Caco-2 (cell line): ENCODE data around the gene PDCD6IP. TPM values are rescaled to one million over a fixed set of nuclear protein-coding genes. Genes with fewer than 3 reads are reported as not detected.

ENCODE experiments used
- BruUV-seq: library from RNA; stranded (reverse); fragments of 400-500 nt; replicated peaks from 2 replicates; lab custom pipeline; 2021; lab: Mats Ljungman, UMichigan
- CTCF ChIA-PET: fragments of 300-600 bp; sonication (Branson Sonifier 250); formaldehyde crosslinking; loops from one replicate; lab custom pipeline; 2022; ENCODE audit warnings: antibody characterized with exemption; lab: Charles Lee
- POLR2A ChIA-PET: fragments of 300-600 bp; sonication (Branson Sonifier 250); formaldehyde crosslinking; loops from one replicate; lab custom pipeline; 2022; ENCODE audit warnings: antibody characterized with exemption; lab: Charles Lee
- DNase-seq, 2 experiments: peaks; one replicate each; pipeline versions ENCODE4 v3.0.0 to v3.0.0-alpha.2; 2020 to 2022
- H3K27me3 ChIP-seq: replicated peaks from 2 replicates; pipeline ENCODE4 v1.6.0; 2011; ENCODE audit warnings: low read length; ENCODE audit not compliant: control insufficient read depth, insufficient read depth
- H3K36me3 ChIP-seq: 2 replicates; pipeline ENCODE4 v1.5.1; 2011; ENCODE audit warnings: low read length; ENCODE audit not compliant: control insufficient read depth, insufficient read depth
- H3K4me1 ChIP-seq: fragments of 250-450 bp; sonication (Bioruptor Pico); 2 replicates; pipeline ENCODE4 v1.5.1; 2020; ENCODE audit warnings: mild to moderate bottlenecking
- H3K4me3 ChIP-seq: 2 replicates; pipeline ENCODE4 v1.5.1; 2011; ENCODE audit warnings: low read depth, mild to moderate bottlenecking, control low read depth, low read length
- H3K9me3 ChIP-seq: fragments of 250-450 bp; sonication (Bioruptor Pico); 2 replicates; pipeline ENCODE4 v1.5.1; 2020; ENCODE audit warnings: mild to moderate bottlenecking, moderate library complexity
- H3K27ac Mint-ChIP-seq: one replicate; pipeline ENCODE4 v1.8.0; 2022; ENCODE audit warnings: mixed read lengths; ENCODE audit not compliant: unreplicated experiment
- H3K27me3 Mint-ChIP-seq: one replicate; pipeline ENCODE4 v1.8.0; 2022; ENCODE audit warnings: mixed read lengths; ENCODE audit not compliant: insufficient read depth, unreplicated experiment
- H3K36me3 Mint-ChIP-seq: one replicate; pipeline ENCODE4 v1.8.0; 2022; ENCODE audit warnings: mild to moderate bottlenecking, mixed read lengths; ENCODE audit not compliant: insufficient read depth, unreplicated experiment
- H3K4me1 Mint-ChIP-seq: one replicate; pipeline ENCODE4 v1.8.0; 2022; ENCODE audit warnings: low read depth, mixed read lengths; ENCODE audit not compliant: unreplicated experiment
- H3K4me3 Mint-ChIP-seq: one replicate; pipeline ENCODE4 v1.8.0; 2022; ENCODE audit warnings: mild to moderate bottlenecking, moderate library complexity, mixed read lengths; ENCODE audit not compliant: unreplicated experiment
- H3K9me3 Mint-ChIP-seq: one replicate; pipeline ENCODE4 v1.8.0; 2022; ENCODE audit warnings: mixed read lengths; ENCODE audit not compliant: unreplicated experiment
- CTCF ChIP-seq, 2 experiments: fragments of 200-600 bp in 1 of 2; IDR thresholded peaks; 1 replicate in 1 of 2; 2 replicates in 1 of 2; pipeline versions ENCODE4 v1.5.1 to v1.8.0; 2011 to 2022; ENCODE audit warnings: antibody characterized with exemption in 1 of 2, control low read depth in 1 of 2, inconsistent platforms in 1 of 2, low read depth in 1 of 2, low read length in 1 of 2, mild to moderate bottlenecking in 1 of 2, moderate library complexity in 1 of 2; ENCODE audit not compliant: insufficient read depth in 1 of 2, severe bottlenecking in 1 of 2, unreplicated experiment in 1 of 2
- intact Hi-C: fragments of 100-400 bp; cut with micrococcal nuclease; formaldehyde crosslinking; loops from one replicate; pipeline ENCODE4 v1.10.0; 2022; ENCODE audit not compliant: unreplicated experiment
- total RNA-seq: library from RNA; stranded (reverse); gene quantifications from 2 replicates; pipeline ENCODE4 v1.2.3, GENCODE V29; 2022

PDCD6IP gene
- total RNA-seq, 1 experiment from 2014 or later, result 185 TPM

DNA sequence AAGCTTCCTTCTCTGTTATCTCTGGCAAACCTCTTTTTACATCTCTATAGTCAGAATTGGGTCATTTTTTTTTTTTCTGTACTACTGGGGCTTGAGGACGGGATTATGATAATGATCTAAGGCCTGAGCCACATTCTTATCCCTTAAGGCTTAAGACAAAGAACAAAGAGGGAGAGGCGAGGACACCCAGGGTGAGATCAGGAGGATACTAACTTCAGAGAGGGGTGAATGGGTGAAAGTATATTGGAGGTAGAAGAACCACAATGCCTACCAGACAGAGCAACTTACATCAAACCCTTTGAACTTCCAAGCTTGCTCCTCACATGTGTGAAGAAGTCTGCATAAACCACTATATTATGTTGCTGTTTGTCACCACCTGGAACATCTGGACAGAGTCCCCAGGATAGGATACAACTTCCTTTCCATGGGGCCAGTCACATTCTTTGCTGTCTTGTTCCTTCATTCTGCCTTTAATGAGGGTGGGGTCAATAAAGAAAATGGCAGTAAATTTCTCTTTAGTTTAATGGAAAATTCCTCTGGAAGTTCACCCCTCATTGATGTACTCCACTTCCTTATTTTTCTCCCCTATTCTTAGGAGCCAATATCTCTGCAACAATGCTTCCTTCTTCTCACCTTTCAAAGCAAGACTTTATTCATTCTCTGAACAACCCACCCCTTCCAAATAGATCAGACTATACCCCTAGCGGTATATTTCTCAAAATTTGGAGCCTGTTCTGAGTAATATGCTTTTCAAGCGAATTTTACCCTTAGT is 9.1 kb upstream of the PDCD6IP start:
- CTCF ChIA-PET, result interaction anchor here (0.6 kb wide), 1 partner anchor 361 kb away, joined by 7 read pairs; no protein-coding TSS in a partner anchor
- Mint-ChIP-seq H3K9me3 (no peaks in the 10 kb centered on the region), H3K4me3 (no peak overlapping the region), H3K4me1 (peaks cover 11% of the 10 kb centered on the region), H3K27ac (no peak overlapping the region), H3K27me3 (no peaks in the 10 kb centered on the region), H3K36me3 (no peaks in the 10 kb centered on the region)
- BruUV-seq, result no TSS peak
- Histone ChIP-seq H3K27me3 (no peaks in the 10 kb centered on the region), H3K9me3 (no peaks in the 10 kb centered on the region), H3K36me3 (no peaks in the 10 kb centered on the region), H3K4me3 (no peak overlapping the region), H3K4me1 (no peaks in the 10 kb centered on the region)
- intact Hi-C loops, result loop anchor here (5.0 to 10.0 kb wide), 4 partner anchors 245 to 842 kb away; partner anchors contain the start of gene UBP1
- DNase-seq, result no peak
- POLR2A ChIA-PET, result interaction anchor here (1.1 kb wide), 1 partner anchor 9 kb away, joined by 4 read pairs; the partner anchor contains the start of gene PDCD6IP
- TF ChIP-seq CTCF (IDR thresholded peaks at IDR 0.05; ENCODE audit: insufficient read depth in 1 of 2, low read depth in 1 of 2, low read length in 1 of 2, severe bottlenecking in 1 of 2, unreplicated experiment in 1 of 2), result no peak

DNA sequence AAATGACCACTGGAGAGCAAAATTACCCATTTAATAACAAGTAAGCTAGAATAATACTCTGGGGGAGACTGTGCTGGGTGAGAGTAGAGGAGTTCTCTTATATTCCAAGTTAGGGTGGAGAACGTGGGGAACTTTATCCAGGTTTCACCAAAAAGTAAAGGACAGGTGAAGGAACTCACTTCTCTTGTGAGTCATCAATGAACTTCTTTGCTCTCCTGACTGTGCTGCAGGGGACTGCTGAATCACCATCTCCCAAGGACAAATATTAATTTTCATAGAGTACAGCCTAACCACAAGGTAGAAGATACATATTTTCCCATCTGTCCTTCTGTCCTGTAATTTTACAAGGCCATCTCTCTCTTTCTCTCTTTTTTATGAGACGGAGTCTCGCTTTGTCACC is 8.3 kb upstream of the PDCD6IP start:
- no peaks in the 10 kb centered on the region for H3K9me3 ChIP-seq
- no peak overlapping the region for H3K27ac Mint-ChIP-seq
- no peaks in the 10 kb centered on the region for H3K27me3 Mint-ChIP-seq
- no peak overlapping the region for H3K4me3 Mint-ChIP-seq
- no peaks in the 10 kb centered on the region for H3K36me3 Mint-ChIP-seq
- ChIA-PET CTCF (no interaction called here), POLR2A (interaction anchor here (1.1 kb wide), 1 partner anchor 8 kb away, joined by 4 read pairs; the partner anchor contains the start of gene PDCD6IP)
- H3K27me3 ChIP-seq, result no peaks in the 10 kb centered on the region
- H3K4me1 ChIP-seq, result no peaks in the 10 kb centered on the region
- BruUV-seq, result no TSS peak
- intact Hi-C loops, result no loop called here
- H3K36me3 ChIP-seq, result no peaks in the 10 kb centered on the region
- no peak overlapping the region for H3K4me3 ChIP-seq
- H3K9me3 Mint-ChIP-seq, result no peaks in the 10 kb centered on the region
- no peak for DNase-seq
- peaks cover 11% of the 10 kb centered on the region for H3K4me1 Mint-ChIP-seq
- no peak for TF ChIP-seq CTCF (IDR thresholded peaks at IDR 0.05; ENCODE audit: insufficient read depth in 1 of 2, low read depth in 1 of 2, low read length in 1 of 2, severe bottlenecking in 1 of 2, unreplicated experiment in 1 of 2)

GRCh38 chr3:33791477-33792166 is 6.8 kb upstream of the PDCD6IP start:
- no peak for TF ChIP-seq CTCF (IDR thresholded peaks at IDR 0.05; ENCODE audit: insufficient read depth in 1 of 2, low read depth in 1 of 2, low read length in 1 of 2, severe bottlenecking in 1 of 2, unreplicated experiment in 1 of 2)
- no peaks in the 10 kb centered on the region for H3K9me3 ChIP-seq
- H3K36me3 Mint-ChIP-seq, result no peaks in the 10 kb centered on the region
- no peak overlapping the region for H3K27ac Mint-ChIP-seq
- intact Hi-C loops, result no loop called here
- BruUV-seq, result no TSS peak
- no peaks in the 10 kb centered on the region for H3K27me3 ChIP-seq
- no peaks in the 10 kb centered on the region for H3K27me3 Mint-ChIP-seq
- no peak overlapping the region for H3K4me3 Mint-ChIP-seq
- DNase-seq, result no peak
- H3K4me3 ChIP-seq, result no peak overlapping the region
- H3K9me3 Mint-ChIP-seq, result no peaks in the 10 kb centered on the region
- peaks cover 21% of the 10 kb centered on the region for H3K4me1 Mint-ChIP-seq
- H3K36me3 ChIP-seq, result no peaks in the 10 kb centered on the region
- POLR2A ChIA-PET, result no interaction called here
- CTCF ChIA-PET, result no interaction called here
- H3K4me1 ChIP-seq, result no peaks in the 10 kb centered on the region
